Glutamatergic neuron (in vitro differentiated cells): ENCODE results near the gene CPN2. TPM values are rescaled to one million over a fixed set of nuclear protein-coding genes. Genes with fewer than 3 reads are reported as not detected.

Experiments
- DNase-seq: peaks from one replicate; pipeline ENCODE4 v3.0.0; 2022
- H3K27ac Mint-ChIP-seq: one replicate; pipeline ENCODE4 v1.8.0; 2020; ENCODE audit warnings: mild to moderate bottlenecking, mixed read lengths, inconsistent platforms; ENCODE audit not compliant: unreplicated experiment
- H3K27me3 Mint-ChIP-seq: one replicate; pipeline ENCODE4 v1.8.0; 2020; ENCODE audit warnings: mild to moderate bottlenecking, moderate library complexity, mixed read lengths, inconsistent platforms; ENCODE audit not compliant: unreplicated experiment
- H3K36me3 Mint-ChIP-seq: one replicate; pipeline ENCODE4 v1.8.0; 2020; ENCODE audit warnings: mild to moderate bottlenecking, mixed read lengths, inconsistent platforms; ENCODE audit not compliant: unreplicated experiment
- H3K4me1 Mint-ChIP-seq: one replicate; pipeline ENCODE4 v1.8.0; 2020; ENCODE audit warnings: mild to moderate bottlenecking, low read depth, mixed read lengths, inconsistent platforms; ENCODE audit not compliant: unreplicated experiment
- H3K4me3 Mint-ChIP-seq: one replicate; pipeline ENCODE4 v1.8.0; 2020; ENCODE audit warnings: mild to moderate bottlenecking, mixed read lengths, inconsistent platforms; ENCODE audit not compliant: unreplicated experiment
- H3K9me3 Mint-ChIP-seq: one replicate; pipeline ENCODE4 v1.8.0; 2020; ENCODE audit warnings: mild to moderate bottlenecking, moderate library complexity, mixed read lengths, inconsistent platforms; ENCODE audit not compliant: unreplicated experiment
- total RNA-seq: library from RNA; stranded (reverse); fragmentation: NEBNext Ultra II Directional; extraction: Animal tissue kit (Norgen Biotek cat#: 25700); gene quantifications from one replicate; pipeline ENCODE4 v1.2.1, GENCODE V29; 2021; ENCODE audit not compliant: unreplicated experiment
- TF ChIP-seq, protein P1 (sequence below): fragments of 200-600 bp; sonication (generic); IDR thresholded peaks from one replicate; pipeline ENCODE4 v1.5.0; 2021; ENCODE audit not compliant: partially characterized antibody, unreplicated experiment

Gene CPN2
- total RNA-seq, 1 donor from 2014 or later = not detected

DNA sequence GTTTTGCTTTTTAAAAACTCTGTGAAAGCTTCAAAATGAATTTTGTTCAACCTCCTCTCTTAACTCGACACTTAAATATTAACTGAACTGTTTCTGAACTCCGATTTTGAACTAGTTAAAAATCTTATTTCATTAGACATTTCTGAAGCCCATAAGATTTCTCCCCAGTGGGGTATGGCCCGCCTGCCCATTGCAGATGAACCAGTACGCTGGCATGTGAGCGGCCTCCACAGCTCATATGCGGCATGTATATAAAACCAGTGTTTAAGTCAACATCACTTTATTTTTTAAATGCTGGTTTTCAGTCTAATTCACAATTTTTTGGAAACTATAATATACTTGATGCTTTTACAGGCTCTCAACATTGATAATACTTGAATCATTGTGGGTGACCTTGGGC, 50.2 kb downstream of the CPN2 start:
- Mint-ChIP-seq H3K27me3 (peaks cover 7% of the 10 kb centered on the region), H3K4me3 (no peak overlapping the region), H3K36me3 (no peaks in the 10 kb centered on the region), H3K9me3 (no peaks in the 10 kb centered on the region), H3K4me1 (peaks cover 11% of the 10 kb centered on the region), H3K27ac (no peak overlapping the region)
- DNase-seq = no peak
- TF ChIP-seq, protein P1, sequence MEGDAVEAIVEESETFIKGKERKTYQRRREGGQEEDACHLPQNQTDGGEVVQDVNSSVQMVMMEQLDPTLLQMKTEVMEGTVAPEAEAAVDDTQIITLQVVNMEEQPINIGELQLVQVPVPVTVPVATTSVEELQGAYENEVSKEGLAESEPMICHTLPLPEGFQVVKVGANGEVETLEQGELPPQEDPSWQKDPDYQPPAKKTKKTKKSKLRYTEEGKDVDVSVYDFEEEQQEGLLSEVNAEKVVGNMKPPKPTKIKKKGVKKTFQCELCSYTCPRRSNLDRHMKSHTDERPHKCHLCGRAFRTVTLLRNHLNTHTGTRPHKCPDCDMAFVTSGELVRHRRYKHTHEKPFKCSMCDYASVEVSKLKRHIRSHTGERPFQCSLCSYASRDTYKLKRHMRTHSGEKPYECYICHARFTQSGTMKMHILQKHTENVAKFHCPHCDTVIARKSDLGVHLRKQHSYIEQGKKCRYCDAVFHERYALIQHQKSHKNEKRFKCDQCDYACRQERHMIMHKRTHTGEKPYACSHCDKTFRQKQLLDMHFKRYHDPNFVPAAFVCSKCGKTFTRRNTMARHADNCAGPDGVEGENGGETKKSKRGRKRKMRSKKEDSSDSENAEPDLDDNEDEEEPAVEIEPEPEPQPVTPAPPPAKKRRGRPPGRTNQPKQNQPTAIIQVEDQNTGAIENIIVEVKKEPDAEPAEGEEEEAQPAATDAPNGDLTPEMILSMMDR = no peak

DNA sequence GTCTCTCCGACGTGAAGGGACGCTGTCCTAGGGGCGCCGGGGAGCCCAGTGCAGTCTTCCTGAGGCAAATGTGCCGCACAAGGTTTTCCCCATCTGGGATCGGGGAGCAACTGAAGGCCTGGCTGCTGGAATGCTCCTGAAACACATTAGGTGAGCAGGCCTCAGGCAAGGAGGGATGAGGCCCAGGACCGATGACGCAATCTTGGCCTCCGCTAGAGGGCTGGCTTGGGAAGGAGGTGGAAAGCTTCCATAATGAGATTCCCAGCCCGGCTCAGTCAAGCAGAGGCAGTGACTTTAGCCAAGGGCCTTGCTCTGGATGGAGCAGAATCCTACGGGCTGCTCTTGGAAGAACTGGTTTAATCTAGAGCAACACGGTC, 50.8 kb downstream of the CPN2 start:
- H3K9me3 Mint-ChIP-seq = no peaks in the 10 kb centered on the region
- H3K36me3 Mint-ChIP-seq = no peaks in the 10 kb centered on the region
- peaks cover 6% of the 10 kb centered on the region for H3K4me1 Mint-ChIP-seq
- TF ChIP-seq, protein P1 = peak; percentile 24
- no peak overlapping the region for H3K27ac Mint-ChIP-seq
- DNase-seq = peak; percentile 77
- H3K4me3 Mint-ChIP-seq = no peak overlapping the region
- peaks cover 7% of the 10 kb centered on the region for H3K27me3 Mint-ChIP-seq

DNA sequence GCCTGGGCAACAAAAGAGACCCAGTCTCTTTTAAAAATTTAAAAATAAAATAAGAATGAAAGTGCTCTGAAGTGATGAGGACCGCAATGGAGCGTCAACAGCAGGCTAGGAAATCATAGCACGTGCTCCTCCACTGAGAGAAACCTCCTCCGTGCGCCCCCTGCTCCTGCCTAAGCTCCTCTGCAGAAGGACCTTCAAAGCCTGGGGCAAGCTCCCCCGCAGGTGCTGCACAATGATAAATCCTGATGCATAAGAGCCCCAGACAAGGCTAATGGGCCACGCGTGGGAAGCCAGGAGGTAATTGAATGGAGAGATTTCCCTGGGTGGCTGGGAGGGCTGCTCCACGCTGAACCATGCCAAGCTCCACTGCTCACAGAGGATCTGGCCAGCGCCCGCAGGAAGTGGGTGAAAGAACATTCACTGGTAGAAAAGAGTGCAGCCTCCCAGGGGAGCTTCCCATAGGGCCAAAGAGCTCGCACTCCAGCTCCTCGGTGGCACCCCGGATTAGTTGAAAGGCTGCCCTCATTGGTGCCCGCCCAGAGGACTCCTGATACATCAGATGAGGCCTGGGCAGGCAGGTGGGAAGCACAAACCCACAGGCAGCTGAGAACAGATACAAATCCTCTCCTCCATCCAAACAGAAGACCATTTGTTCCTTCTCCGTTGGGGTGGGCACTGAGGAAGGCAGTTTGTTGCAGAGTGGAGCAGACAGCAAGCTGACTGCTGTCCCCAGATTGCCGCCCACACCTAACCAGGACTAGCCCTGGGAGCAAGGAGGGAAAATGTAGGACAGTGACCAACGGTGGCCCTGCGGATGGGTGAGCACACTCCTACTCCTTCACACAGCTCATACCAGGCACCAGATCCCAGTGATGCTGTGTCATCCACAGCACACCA, 52.5 kb downstream of the CPN2 start:
- Mint-ChIP-seq H3K27ac (no peak overlapping the region), H3K4me1 (peaks cover 13% of the 10 kb centered on the region), H3K4me3 (no peak overlapping the region)

DNA sequence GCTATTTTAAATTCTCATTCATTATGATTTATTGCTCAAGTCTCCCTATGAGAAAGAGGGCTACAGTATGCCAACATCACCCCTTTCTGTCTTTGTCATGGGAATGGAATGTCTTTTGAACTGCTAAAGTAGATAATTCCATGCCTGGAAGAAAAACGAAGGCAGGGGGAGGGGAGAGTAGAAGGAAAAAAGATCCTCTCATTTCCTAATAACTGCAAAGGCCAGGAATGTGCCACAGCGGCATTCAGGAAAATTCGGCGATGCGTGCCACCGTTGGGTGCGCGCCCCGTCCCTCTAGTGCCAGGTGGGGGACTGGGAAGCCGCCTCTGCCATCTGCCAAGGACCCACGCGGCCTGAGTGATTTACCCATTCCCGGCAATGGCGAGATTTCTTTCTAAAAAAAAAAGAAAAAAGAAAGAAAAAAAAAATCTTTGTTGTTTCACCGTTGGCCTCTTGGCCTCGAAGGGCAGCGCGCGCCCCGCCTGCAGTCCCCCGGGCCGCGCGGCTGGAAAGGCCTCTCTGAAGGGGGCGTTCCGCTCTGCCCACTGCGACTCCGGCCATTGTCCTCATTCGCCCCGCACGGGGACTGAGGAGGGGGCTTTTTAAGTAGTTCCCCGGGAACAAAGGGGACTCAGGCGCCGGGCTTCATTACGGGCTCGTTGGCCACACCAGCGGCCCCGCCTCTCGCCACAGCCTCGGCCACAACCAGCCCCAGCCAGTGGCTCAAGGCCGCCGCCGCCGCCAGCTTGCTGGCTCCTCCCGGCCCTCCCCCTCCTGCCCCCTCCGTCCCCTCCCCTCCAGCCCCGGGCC, 54.5 kb downstream of the CPN2 start:
- H3K4me3 Mint-ChIP-seq = no peak overlapping the region
- peak; percentile 68 for DNase-seq
- H3K4me1 Mint-ChIP-seq = peaks cover 13% of the 10 kb centered on the region
- no peaks in the 10 kb centered on the region for H3K36me3 Mint-ChIP-seq
- no peak overlapping the region for H3K27ac Mint-ChIP-seq
- TF ChIP-seq, protein P1 = no peak
- H3K9me3 Mint-ChIP-seq = no peaks in the 10 kb centered on the region
- peaks cover 9% of the 10 kb centered on the region for H3K27me3 Mint-ChIP-seq

More for the DNA sequence above, 52.5 kb downstream of the CPN2 start:
- Mint-ChIP-seq H3K27me3 (peaks cover 7% of the 10 kb centered on the region), H3K36me3 (no peaks in the 10 kb centered on the region), H3K9me3 (no peaks in the 10 kb centered on the region)
- TF ChIP-seq, protein P1 = no peak
- DNase-seq = no peak

DNA sequence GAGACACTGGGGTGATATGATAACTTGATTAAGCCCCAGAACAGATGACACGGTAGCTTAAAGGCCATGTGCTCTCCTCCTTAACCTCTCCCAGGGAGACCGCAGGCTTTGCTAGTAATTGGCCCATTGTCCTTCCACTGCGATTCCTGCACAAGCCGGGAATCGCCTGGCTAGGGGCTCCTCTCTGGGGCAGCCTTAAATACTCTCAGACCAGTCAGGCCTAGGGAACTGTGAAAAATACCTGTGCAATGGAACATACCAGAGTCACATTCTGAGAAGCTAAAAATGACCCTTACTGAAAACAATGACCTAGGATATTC, 56.3 kb downstream of the CPN2 start:
- H3K9me3 Mint-ChIP-seq = no peaks in the 10 kb centered on the region
- H3K4me3 Mint-ChIP-seq = no peak overlapping the region
- H3K4me1 Mint-ChIP-seq = peaks cover 9% of the 10 kb centered on the region
- H3K27me3 Mint-ChIP-seq = peaks cover 5% of the 10 kb centered on the region
- peaks cover 5% of the 10 kb centered on the region for H3K36me3 Mint-ChIP-seq
- H3K27ac Mint-ChIP-seq = no peak overlapping the region
- TF ChIP-seq, protein P1 = no peak
- no peak for DNase-seq
